Aorta (tissue), 5 donors: ENCODE measurements around the gene BMERB1. TPM values are rescaled to one million over a fixed set of nuclear protein-coding genes. Genes with fewer than 3 reads are reported as not detected.

ENCODE experiments used
- ATAC-seq: fragments of 200-7000 bp; cut with Tn5 transposase; one replicate; pipeline ENCODE4 v1.9.1; 2022; ENCODE audit warnings: moderate library complexity; ENCODE audit not compliant: low FRiP score
- DNase-seq, 2 donors: peaks; one replicate each; pipeline ENCODE4 v3.0.0-alpha.2; 2020
- H3K27ac ChIP-seq, 2 donors: one replicate each; pipeline ENCODE4 v1.5.1; 2013; ENCODE audit warnings: low read length in 2 of 2, mild to moderate bottlenecking in 2 of 2, moderate library complexity in 2 of 2, control low read depth in 1 of 2, inconsistent platforms in 1 of 2, low read depth in 1 of 2
- H3K27me3 ChIP-seq, 2 donors: one replicate each; pipeline ENCODE4 v1.6.1; 2013; ENCODE audit warnings: control low read depth in 1 of 2, low read length in 1 of 2, mild to moderate bottlenecking in 1 of 2, moderate library complexity in 1 of 2; ENCODE audit not compliant: insufficient read depth in 2 of 2, control insufficient read depth in 1 of 2
- H3K36me3 ChIP-seq, 2 donors: one replicate each; pipeline ENCODE4 v1.6.1; 2013; ENCODE audit warnings: control low read depth in 1 of 2, low read length in 1 of 2, mild to moderate bottlenecking in 1 of 2; ENCODE audit not compliant: insufficient read depth in 2 of 2, control insufficient read depth in 1 of 2
- H3K4me1 ChIP-seq, 2 donors: one replicate each; pipeline ENCODE4 v1.6.1; 2013; ENCODE audit warnings: low read length in 2 of 2, control low read depth in 1 of 2, mild to moderate bottlenecking in 1 of 2, moderate library complexity in 1 of 2; ENCODE audit not compliant: insufficient read depth in 2 of 2, control insufficient read depth in 1 of 2
- H3K4me3 ChIP-seq, 2 donors: one replicate each; pipeline ENCODE4 v1.5.1; 2013; ENCODE audit warnings: low read length in 2 of 2, control low read depth in 1 of 2, mild to moderate bottlenecking in 1 of 2
- H3K9me3 ChIP-seq: one replicate; pipeline ENCODE4 v1.6.1; 2013; ENCODE audit warnings: mild to moderate bottlenecking, low read length; ENCODE audit not compliant: control insufficient read depth
- WGBS, 2 donors: extraction: QIAGEN DNeasy Blood & Tissue Kit; methylation state at CpG; one replicate each; pipeline ENCODE4 v1.1.7; 2013; 5-methylcytosine and 5-hydroxymethylcytosine counted together
- intact Hi-C, 2 donors: fragments of 100-400 bp; cut with DNase I; formaldehyde crosslinking; loops; one replicate each; pipeline versions ENCODE4 v1.14.2 to v1.15.0; 2022
- polyA plus RNA-seq, 2 donors: library from polyadenylated mRNA; stranded (reverse); fragments of 200-250 nt; gene quantifications; one replicate each; pipeline ENCODE4 v1.2.3, GENCODE V29; 2013
- total RNA-seq, 2 donors: library from RNA; stranded (reverse); fragmentation: NEBNext Ultra II Directional; extraction: Animal tissue kit (Norgen Biotek cat#: 25700); gene quantifications; one replicate each; pipeline ENCODE4 v1.2.1, GENCODE V29; 2021
- donor health status: healthy with polysubstance abuse.
- donor health status: Bipolar disorder and iron deficiency.
- donor health status: DM: no; HTN: no; CAD: no.
- donor health status: DM: no; HTN: no; CAD: no.
- donor health status: DM: yes; HTN: yes; CAD: no.

BMERB1 gene
- total and polyA plus RNA-seq, 4 donors = 52.2 to 76.7 (median 71.1) TPM

GRCh38 chr16:15491411-15491810 lies 57.0 kb downstream of the BMERB1 start:
- ATAC-seq (no peak), DNase-seq (no peak)
- no peaks in the 10 kb centered on the region for H3K9me3 ChIP-seq
- WGBS, 2 donors = 96 to 99% methylated on average over 4 of the region's 4 CpGs
- H3K27me3 ChIP-seq = no peaks in the 10 kb centered on the region
- H3K27ac ChIP-seq = no peak overlapping the region
- H3K36me3 ChIP-seq = no peaks in the 10 kb centered on the region
- H3K4me1 ChIP-seq = peaks cover 4% of the 10 kb centered on the region in 2 donors
- no peak overlapping the region for H3K4me3 ChIP-seq
- intact Hi-C loops = no loop called here

DNA sequence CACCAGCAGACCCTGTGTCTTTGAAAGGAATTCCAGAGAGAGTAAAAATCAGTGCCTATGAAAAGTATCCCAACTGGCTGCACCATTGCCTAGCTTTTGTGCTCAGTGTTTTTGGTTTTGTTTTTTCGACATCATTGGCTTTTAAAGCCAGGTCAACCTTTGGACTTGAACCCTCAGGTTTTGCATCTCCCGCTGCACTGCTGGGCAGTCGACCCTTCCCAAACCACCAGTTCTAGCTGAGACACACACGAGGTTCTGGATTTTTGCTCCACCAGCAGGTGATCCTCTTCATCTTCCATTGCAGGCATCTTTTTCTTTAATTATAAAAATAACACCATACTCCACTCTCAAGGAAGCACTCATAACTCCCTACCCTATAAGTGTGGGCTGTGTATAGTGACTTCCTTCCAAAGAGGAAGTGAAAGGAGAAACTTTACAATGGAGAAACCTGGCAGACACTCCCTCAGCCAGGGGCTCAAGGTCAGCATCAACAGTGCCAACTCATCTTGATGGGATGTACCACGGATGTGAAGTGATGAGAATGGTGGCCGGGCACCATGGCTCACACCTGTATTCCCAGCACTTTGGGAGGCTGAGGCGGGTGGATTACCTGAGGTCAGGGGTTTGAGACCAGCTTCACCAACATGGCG lies 57.8 kb downstream of the BMERB1 start:
- WGBS, 2 donors = 82 to 83% methylated on average over 8 of the region's 8 CpGs
- Histone ChIP-seq H3K4me1 (peaks cover 4% of the 10 kb centered on the region in 2 donors), H3K27me3 (no peaks in the 10 kb centered on the region), H3K4me3 (no peak overlapping the region), H3K9me3 (no peaks in the 10 kb centered on the region), H3K27ac (no peak overlapping the region), H3K36me3 (no peaks in the 10 kb centered on the region)
- DNase-seq (no peak), ATAC-seq (no peak)
- intact Hi-C loops = no loop called here

DNA sequence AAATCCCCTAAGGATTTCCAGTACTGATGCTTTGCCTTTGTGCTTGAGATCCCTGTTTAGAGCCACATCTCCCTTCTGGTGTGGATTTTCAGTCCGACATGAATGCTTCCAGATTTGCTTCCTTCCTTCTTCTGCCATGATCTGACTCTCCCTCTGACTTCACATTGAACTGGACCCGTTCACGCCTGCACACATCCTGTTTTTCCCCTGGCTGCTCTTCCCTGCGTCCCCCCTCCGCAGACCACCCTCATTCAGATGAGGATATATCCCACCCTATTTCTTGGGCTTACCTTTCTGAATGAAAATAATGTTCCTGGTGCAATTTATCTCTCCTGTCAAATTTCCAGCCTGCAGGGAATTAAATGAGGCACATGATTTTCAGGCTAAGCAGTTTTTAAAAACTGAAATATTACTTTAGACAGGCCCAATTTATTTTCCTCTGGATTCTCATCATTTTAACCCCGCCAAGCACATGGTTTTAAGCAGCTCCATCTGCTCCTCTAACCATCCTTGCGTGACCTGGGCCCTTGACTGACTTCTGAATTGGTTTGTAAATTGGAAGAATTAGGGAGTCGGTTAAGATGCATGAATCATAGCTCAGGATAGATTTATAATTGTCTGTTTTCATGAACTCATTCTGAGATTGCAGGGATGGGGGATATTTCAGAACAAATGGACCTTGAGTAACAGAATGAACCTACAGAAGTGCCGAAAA lies 59.2 kb downstream of the BMERB1 start:
- ATAC-seq (peak; percentile 16), DNase-seq (no peak)
- 64 to 69% methylated on average over 9 of the region's 9 CpGs for WGBS, 2 donors
- Histone ChIP-seq H3K4me1 (peaks cover 4% of the 10 kb centered on the region in 2 donors), H3K9me3 (no peaks in the 10 kb centered on the region), H3K27ac (no peak overlapping the region), H3K4me3 (no peak overlapping the region), H3K27me3 (no peaks in the 10 kb centered on the region), H3K36me3 (no peaks in the 10 kb centered on the region)
- intact Hi-C loops = no loop called here

- WGBS, 2 donors = 78 to 81% methylated on average over 4 of the region's 4 CpGs
- ATAC-seq (no peak), DNase-seq (no peak)
- Histone ChIP-seq H3K36me3 (no peaks in the 10 kb centered on the region), H3K27me3 (no peaks in the 10 kb centered on the region), H3K4me3 (no peak overlapping the region), H3K27ac (no peak overlapping the region), H3K4me1 (peaks cover under 1 to 4% of the 10 kb centered on the region in 2 donors), H3K9me3 (no peaks in the 10 kb centered on the region)
- intact Hi-C loops = no loop called here
These were observed 59.8 kb downstream of the BMERB1 start for GRCh38 chr16:15494236-15494635.

DNA sequence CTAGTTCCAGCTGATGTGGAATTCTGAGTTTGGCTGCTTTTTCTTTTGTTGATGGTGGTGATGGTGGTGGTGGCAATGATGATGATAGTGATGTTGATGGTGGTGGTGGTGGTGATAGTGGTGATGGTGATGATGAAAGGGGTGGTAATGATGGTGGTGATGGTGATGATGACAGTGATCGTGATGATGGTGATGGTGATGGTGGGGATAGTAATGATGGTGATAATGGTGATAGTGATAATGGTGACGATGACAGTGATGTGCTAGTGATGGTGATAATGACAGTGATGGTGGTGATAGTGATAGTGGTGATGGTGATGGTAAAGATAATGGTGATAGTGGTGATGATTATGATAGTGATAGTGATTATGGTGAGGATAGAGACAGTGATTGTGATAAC lies 61.5 kb downstream of the BMERB1 start:
- no peak overlapping the region for H3K27ac ChIP-seq
- no peaks in the 10 kb centered on the region for H3K27me3 ChIP-seq
- 96 to 100% methylated on average over 2 of the region's 2 CpGs for WGBS, 2 donors
- no peaks in the 10 kb centered on the region for H3K9me3 ChIP-seq
- H3K4me1 ChIP-seq = no peaks in the 10 kb centered on the region
- H3K36me3 ChIP-seq = no peaks in the 10 kb centered on the region
- no peak for ATAC-seq
- DNase-seq = no peak
- intact Hi-C loops = no loop called here
- H3K4me3 ChIP-seq = no peak overlapping the region

DNA sequence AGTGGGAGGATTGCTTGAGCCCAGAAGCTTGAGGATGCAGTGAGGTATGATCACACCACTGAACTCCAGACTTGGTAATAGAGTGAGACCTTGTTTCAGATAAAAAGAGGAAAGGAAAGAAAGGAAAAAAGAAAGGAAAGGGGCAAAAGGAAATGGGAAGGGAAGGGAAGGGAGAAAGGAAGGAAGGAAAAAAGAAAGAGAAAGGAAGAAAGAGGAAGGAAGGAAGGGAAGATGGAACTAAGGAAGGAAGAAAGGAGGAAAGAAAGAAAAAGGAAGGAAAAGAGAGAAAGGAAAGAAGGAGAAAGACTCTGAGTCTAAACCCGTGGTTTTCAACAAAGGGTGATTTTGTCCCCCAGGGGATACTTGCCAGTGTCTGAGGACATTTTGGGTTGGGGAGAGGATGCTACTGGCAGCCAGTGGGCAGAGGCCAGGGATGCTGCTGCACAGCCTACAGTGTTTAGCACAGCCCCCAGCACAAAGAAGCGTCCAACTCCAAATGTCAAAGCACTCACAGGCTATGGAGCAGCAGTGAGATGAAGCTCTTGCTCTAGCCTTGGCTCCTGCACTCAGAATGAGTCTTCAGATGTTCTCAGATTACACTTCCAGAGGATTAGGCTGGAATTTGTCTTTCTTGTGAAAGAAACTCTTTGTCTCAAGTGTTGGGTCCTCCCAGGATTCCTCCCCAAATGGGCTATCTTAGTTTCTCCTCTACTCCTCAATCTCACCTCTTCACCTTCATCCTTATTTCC lies 64.2 kb downstream of the BMERB1 start:
- Histone ChIP-seq H3K4me3 (no peak overlapping the region), H3K36me3 (no peaks in the 10 kb centered on the region), H3K27ac (no peak overlapping the region), H3K9me3 (no peaks in the 10 kb centered on the region), H3K27me3 (no peaks in the 10 kb centered on the region), H3K4me1 (no peaks in the 10 kb centered on the region)
- no peak for ATAC-seq
- intact Hi-C loops = no loop called here
- WGBS, 2 donors = 83 to 84% methylated on average over 2 of the region's 2 CpGs
- no peak for DNase-seq

DNA sequence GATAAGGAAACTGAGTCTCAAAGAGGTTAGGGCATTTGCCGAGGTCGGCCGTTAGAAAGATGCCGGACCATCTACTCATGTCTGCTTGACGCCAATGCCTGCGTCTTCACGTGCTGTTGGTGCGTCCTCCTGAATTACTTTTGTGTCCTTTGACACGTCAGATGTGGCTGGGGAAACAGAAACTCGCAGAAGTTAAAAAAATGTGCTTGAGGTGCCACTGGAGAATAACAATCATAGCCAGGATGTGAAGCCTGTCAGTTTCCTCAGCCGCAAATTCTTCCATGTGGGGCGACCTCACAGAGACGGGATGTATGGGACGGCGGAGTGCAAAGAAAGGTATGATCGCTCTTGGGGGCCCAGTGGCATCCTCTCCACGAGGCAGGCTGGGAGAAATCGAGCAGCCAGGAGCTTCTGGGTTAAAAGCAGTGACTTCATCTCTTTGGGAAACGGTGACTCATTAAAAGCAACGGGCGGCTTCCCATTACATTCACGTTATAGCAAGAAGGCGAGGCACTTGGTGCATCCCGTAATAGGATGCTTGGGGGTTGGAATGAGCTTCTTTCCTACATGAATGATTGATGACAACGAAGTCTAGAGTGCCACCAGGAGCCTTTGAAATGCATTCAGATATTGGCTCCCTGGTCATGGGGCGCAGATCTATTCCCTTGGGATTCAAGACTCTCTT lies 67.8 kb downstream of the BMERB1 start:
- Histone ChIP-seq H3K9me3 (no peaks in the 10 kb centered on the region), H3K27ac (no peak overlapping the region), H3K27me3 (no peaks in the 10 kb centered on the region), H3K4me3 (no peak overlapping the region), H3K36me3 (no peaks in the 10 kb centered on the region), H3K4me1 (peaks cover 0 to under 1% of the 10 kb centered on the region in 2 donors)
- DNase-seq = peak in 1 of 2 donors; percentile 53
- WGBS, 2 donors = 59% methylated on average over 26 of the region's 26 CpGs
- intact Hi-C loops = no loop called here
- peak; percentile 22 for ATAC-seq

DNA sequence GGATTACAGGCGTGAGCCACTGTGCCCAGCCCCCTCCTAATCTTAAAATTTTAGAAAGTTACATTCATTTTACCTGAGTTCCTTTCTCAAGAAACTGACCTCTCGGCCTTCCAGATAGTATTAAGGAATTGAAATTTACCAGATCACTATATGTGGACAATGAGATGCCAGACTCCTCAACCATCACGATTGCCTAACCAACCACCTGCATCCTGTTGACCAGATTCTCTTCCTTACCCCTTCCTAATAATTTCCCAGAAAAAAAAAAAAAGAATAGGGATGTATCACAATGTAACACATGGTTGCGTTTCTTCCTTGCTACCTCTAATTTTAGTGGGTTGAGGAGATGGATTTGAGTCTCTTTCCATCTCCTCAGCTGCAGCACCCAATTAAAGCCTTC lies 72.1 kb downstream of the BMERB1 start:
- no peak for DNase-seq
- intact Hi-C loops = no loop called here
- no peaks in the 10 kb centered on the region for H3K9me3 ChIP-seq
- 91 to 94% methylated on average over 4 of the region's 4 CpGs for WGBS, 2 donors
- no peak overlapping the region for H3K27ac ChIP-seq
- no peaks in the 10 kb centered on the region for H3K27me3 ChIP-seq
- H3K4me1 ChIP-seq = peaks cover 0 to 4% of the 10 kb centered on the region in 2 donors
- no peaks in the 10 kb centered on the region for H3K36me3 ChIP-seq
- no peak overlapping the region for H3K4me3 ChIP-seq
- no peak for ATAC-seq
